Right lobe of liver (tissue), 6 donors: ENCODE results near the gene TMC8. TPM values are rescaled to one million over a fixed set of nuclear protein-coding genes. Genes with fewer than 3 reads are reported as not detected.

ENCODE experiments used
- ATAC-seq, 4 donors: fragments of 200-7000 bp; cut with Tn5 transposase; one replicate each; pipeline ENCODE4 v1.9.1; 2020; ENCODE audit warnings: mild to moderate bottlenecking in 4 of 4, moderate library complexity in 4 of 4
- DNase-seq, 3 donors: peaks; one replicate each; pipeline ENCODE4 v3.0.0-alpha.2; 2020
- H3K27ac ChIP-seq, 3 donors: fragments of 200-600 bp; one replicate each; pipeline ENCODE4 v1.8.0; 2022
- H3K27me3 ChIP-seq, 2 donors: fragments of 200-600 bp; one replicate each; pipeline ENCODE4 v1.8.0; 2022
- H3K36me3 ChIP-seq, 4 donors: fragments of 200-600 bp; sonication (generic) in 1 of 4; one replicate each; pipeline versions ENCODE4 v1.5.1 to v1.8.0; 2017 to 2022; ENCODE audit warnings: control low read depth in 1 of 4
- H3K4me1 ChIP-seq, 4 donors: fragments of 200-600 bp; sonication (generic) in 1 of 4; one replicate each; pipeline versions ENCODE4 v1.5.1 to v1.8.0; 2017 to 2022; ENCODE audit warnings: control low read depth in 1 of 4
- H3K4me3 ChIP-seq, 3 donors: fragments of 200-600 bp; one replicate each; pipeline ENCODE4 v1.8.0; 2022
- H3K9me3 ChIP-seq, 4 donors: fragments of 200-600 bp; sonication (generic) in 1 of 4; one replicate each; pipeline versions ENCODE4 v1.5.1 to v1.8.0; 2017 to 2022; ENCODE audit warnings: control low read depth in 1 of 4
- POLR2A ChIP-seq: fragments of 450-650 bp; IDR thresholded peaks from one replicate; pipeline ENCODE4 v1.6.1; 2017; ENCODE audit warnings: antibody characterized with exemption, mild to moderate bottlenecking
- WGBS: methylation state at CpG from one replicate; pipeline ENCODE4 v1.1.6; 2018; ENCODE audit warnings: low coverage, low lambda C conversion rate; ENCODE audit not compliant: insufficient coverage; ENCODE audit errors: missing lambda C conversion rate; 5-methylcytosine and 5-hydroxymethylcytosine counted together
- intact Hi-C, 2 donors: fragments of 100-400 bp; cut with DNase I; formaldehyde crosslinking; loops; one replicate each; pipeline versions ENCODE4 v1.11.2 to v1.14.1; 2022
- total RNA-seq, 6 experiments: library from RNA; depleted of rRNA in 2 of 6; stranded (reverse); fragments of >200 nt in 2 of 6; fragmentation: NEBNext Ultra II Directional in 3 of 6; extraction: Animal tissue kit (Norgen Biotek cat#: 25700) in 3 of 6; gene quantifications; one replicate each; pipeline versions ENCODE4 v1.1.0 to v1.2.4, GENCODE V29; 2016 to 2023
- TF ChIP-seq, protein P1 (sequence below), 4 donors: fragments of 200-600 bp in 3 of 4; fragments of 450-650 bp in 1 of 4; IDR thresholded peaks; one replicate each; pipeline versions ENCODE4 v1.5.1 to v1.8.0; 2016 to 2022; ENCODE audit warnings: antibody characterized with exemption in 4 of 4, mild to moderate bottlenecking in 2 of 4
- donor health status: DM: no; HTN: yes; CAD: no.
- donor health status: DM: no; HTN: no; CAD: no.
- donor health status: DM: no; HTN: no; CAD: no.
- donor health status: DM: no; HTN: yes; CAD: no.
- donor health status: DM: no; HTN: yes; CAD: no.

Gene TMC8
- total RNA-seq, 6 experiments from 2014 or later, result 2.4 to 7.2 (median 4.8) TPM

DNA sequence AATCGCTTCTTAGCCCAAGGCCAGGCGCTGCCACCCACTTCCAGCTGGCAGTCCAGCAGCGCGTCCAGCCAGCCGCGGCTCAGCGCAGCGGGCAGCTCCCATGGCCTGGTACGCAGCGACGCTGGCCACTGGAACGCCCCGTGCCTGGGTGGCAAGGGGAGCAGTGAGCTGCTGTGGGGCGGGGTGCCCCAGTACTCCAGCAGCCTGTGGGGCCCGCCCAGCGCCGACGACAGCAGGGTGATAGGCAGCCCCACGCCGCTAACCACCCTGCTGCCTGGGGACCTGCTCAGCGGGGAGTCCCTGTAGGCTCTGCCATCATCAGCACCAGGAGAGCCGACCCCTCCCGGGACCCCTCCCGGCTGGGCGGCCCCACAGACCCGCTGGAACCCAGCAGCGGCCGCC lies 26.0 kb upstream of the TMC8 start:
- intact Hi-C loops, result no loop called here
- Histone ChIP-seq H3K4me3 (no peak overlapping the region), H3K36me3 (peaks cover 0 to 12% (median 4%) of the 10 kb centered on the region in 4 donors), H3K27ac (no peak overlapping the region), H3K27me3 (no peaks in the 10 kb centered on the region), H3K9me3 (no peaks in the 10 kb centered on the region), H3K4me1 (no peaks in the 10 kb centered on the region)
- peak in 1 of 4 donors; percentile 33 for ATAC-seq
- no peak for DNase-seq
- no CpG with 5 or more reads among the region's 28 CpGs for WGBS
- TF ChIP-seq, protein P1, sequence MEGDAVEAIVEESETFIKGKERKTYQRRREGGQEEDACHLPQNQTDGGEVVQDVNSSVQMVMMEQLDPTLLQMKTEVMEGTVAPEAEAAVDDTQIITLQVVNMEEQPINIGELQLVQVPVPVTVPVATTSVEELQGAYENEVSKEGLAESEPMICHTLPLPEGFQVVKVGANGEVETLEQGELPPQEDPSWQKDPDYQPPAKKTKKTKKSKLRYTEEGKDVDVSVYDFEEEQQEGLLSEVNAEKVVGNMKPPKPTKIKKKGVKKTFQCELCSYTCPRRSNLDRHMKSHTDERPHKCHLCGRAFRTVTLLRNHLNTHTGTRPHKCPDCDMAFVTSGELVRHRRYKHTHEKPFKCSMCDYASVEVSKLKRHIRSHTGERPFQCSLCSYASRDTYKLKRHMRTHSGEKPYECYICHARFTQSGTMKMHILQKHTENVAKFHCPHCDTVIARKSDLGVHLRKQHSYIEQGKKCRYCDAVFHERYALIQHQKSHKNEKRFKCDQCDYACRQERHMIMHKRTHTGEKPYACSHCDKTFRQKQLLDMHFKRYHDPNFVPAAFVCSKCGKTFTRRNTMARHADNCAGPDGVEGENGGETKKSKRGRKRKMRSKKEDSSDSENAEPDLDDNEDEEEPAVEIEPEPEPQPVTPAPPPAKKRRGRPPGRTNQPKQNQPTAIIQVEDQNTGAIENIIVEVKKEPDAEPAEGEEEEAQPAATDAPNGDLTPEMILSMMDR (IDR thresholded peaks at IDR 0.05), result no peak
- no peak for TF ChIP-seq POLR2A

DNA sequence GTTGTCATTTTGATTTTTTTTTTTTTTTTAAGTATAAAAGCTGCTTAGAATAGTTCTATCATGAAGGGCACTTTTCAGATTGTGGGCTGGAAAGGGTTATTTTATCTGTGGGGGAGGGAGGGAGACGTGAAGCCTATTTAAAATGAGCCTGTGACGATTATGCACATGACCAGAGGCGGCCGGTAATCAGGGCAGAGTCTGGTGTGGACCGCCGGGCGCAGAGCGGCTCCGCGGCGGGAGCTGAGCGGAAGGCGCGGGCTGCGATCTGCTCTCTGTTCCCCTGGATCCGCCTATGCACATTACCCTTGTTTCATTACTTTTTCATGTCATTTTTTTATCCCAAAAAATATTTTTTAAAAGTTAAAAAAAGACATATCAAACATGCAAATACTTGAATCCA lies 25.5 kb upstream of the TMC8 start:
- H3K27me3 ChIP-seq, result no peaks in the 10 kb centered on the region
- intact Hi-C loops, result no loop called here
- no peak overlapping the region for H3K4me3 ChIP-seq
- no peaks in the 10 kb centered on the region for H3K9me3 ChIP-seq
- no peak overlapping the region for H3K27ac ChIP-seq
- no peak for DNase-seq
- 83% methylated on average over 12 of the region's 16 CpGs for WGBS
- ATAC-seq, result no peak
- H3K36me3 ChIP-seq, result peaks cover 0 to 12% (median 4%) of the 10 kb centered on the region in 4 donors
- no peaks in the 10 kb centered on the region for H3K4me1 ChIP-seq
- TF ChIP-seq POLR2A, result no peak
- TF ChIP-seq, protein P1 (IDR thresholded peaks at IDR 0.05), result no peak

DNA sequence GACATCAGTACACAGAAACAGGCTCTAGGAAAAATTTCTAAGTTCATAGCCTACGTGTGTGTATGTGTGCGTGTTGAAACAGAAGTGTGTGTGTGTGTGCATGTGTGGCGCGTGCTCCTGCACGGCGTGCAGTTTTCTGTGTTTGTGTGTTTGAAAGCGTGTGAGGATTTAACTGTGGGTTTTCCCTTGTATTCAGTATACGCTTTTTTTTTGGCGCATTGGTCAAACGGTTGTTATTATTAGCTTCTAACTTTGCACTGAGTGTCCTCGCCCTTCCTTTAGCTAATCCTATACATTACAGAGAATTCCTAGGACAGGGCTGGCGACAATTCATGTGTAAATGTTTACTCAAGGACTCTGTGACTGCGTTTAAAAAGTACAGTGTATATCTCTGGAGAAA lies 25.0 kb upstream of the TMC8 start:
- no peaks in the 10 kb centered on the region for H3K9me3 ChIP-seq
- H3K27ac ChIP-seq, result no peak overlapping the region
- no peaks in the 10 kb centered on the region for H3K4me1 ChIP-seq
- ATAC-seq, result no peak
- WGBS, result 73% methylated on average over 13 of the region's 13 CpGs
- intact Hi-C loops, result no loop called here
- DNase-seq, result no peak
- H3K27me3 ChIP-seq, result no peaks in the 10 kb centered on the region
- TF ChIP-seq, protein P1 (IDR thresholded peaks at IDR 0.05), result no peak
- no peak for TF ChIP-seq POLR2A
- no peak overlapping the region for H3K4me3 ChIP-seq
- peaks cover 0 to 12% (median 4%) of the 10 kb centered on the region in 4 donors for H3K36me3 ChIP-seq

DNA sequence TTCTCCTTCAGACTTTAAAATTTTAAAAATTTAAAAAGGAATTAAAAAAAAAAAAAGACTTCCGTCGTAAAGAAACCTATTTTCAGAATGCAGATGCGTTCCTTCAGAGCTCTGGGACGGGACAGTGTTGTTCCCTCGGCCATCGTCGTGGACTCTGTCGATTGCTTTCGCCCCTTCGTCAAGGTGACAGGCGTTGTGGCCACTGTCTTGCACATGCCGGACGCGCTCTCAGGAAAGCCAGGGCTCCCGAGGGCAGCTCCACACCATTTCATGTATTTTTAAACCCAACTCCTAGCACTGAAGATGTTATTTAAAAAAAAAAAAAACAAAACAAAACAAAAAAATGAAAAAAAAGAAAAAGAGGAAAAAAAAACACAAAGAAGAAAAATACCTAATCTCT lies 24.4 kb upstream of the TMC8 start:
- ATAC-seq (no peak), DNase-seq (no peak)
- Histone ChIP-seq H3K9me3 (no peaks in the 10 kb centered on the region), H3K27ac (no peak overlapping the region), H3K27me3 (no peaks in the 10 kb centered on the region), H3K4me1 (no peaks in the 10 kb centered on the region), H3K36me3 (peaks cover 0 to 12% (median 4%) of the 10 kb centered on the region in 4 donors), H3K4me3 (no peak overlapping the region)
- no peak for TF ChIP-seq POLR2A
- TF ChIP-seq, protein P1 (IDR thresholded peaks at IDR 0.05), result no peak
- intact Hi-C loops, result no loop called here
- 80% methylated on average over 15 of the region's 15 CpGs for WGBS

DNA sequence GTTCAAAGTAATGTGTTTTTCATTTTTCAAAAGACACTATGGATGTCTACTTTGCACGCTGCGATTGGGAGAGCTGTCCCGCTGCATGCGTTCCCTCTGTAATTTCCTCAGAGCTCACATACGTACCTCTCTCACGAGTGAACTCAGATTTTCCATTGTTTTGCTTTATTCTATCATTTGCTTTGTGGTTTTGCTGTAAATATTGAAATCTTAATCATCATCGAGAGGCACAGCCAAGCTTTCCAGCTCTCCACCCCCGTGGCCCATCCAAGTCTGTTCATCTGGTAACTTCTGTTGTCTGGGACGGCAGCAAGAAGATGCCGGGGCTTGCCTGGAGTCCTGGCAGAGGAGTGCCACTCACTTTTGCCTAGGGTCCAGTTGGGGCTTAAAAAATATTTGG lies 23.1 kb upstream of the TMC8 start:
- no peak for TF ChIP-seq POLR2A
- TF ChIP-seq, protein P1 (IDR thresholded peaks at IDR 0.05), result no peak
- H3K27me3 ChIP-seq, result no peaks in the 10 kb centered on the region
- ATAC-seq (no peak), DNase-seq (no peak)
- H3K9me3 ChIP-seq, result no peaks in the 10 kb centered on the region
- intact Hi-C loops, result no loop called here
- no peaks in the 10 kb centered on the region for H3K4me1 ChIP-seq
- H3K27ac ChIP-seq, result no peak overlapping the region
- 80% methylated on average over 10 of the region's 10 CpGs for WGBS
- peaks cover 0 to 14% (median 4%) of the 10 kb centered on the region in 4 donors for H3K36me3 ChIP-seq
- no peak overlapping the region for H3K4me3 ChIP-seq
